ENCODE data around the gene MOGAT2. TPM values are rescaled to one million over a fixed set of nuclear protein-coding genes. Genes with fewer than 3 reads are reported as not detected.

The MOGAT2 gene

DNA sequence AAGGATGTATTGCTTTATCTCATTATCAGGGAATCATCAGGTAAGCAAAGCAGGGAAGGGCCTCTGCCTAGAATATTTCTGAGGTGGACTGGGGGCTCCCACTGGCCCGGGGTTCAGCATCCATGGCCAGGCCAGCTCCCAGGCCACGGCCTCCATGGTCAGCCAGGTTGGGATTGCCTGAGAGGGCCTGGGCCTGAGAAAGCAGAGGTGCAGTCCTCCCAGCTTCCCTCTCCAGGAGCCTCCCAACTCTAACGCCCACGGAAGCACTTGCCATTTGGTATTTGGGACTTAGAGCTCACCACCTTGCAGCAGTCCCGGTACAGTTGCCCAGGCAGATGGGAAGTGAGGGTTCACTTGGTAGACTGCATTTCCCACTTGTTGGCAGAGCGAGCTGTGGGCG, 63.7 kb downstream of the MOGAT2 start:
- no peak overlapping the region for H2BK15ac ChIP-seq (replicated peaks; ENCODE audit: low read depth)
- H3K4me2 ChIP-seq (ENCODE audit: low read length) = no peak overlapping the region
- H4K5ac ChIP-seq (ENCODE audit: low read length) = no peak overlapping the region
- no peak overlapping the region for H3K4ac ChIP-seq (ENCODE audit: low read depth, low read length)
- H3K23ac ChIP-seq (ENCODE audit: low read length) = no peak overlapping the region
- no peak overlapping the region for H3K56ac ChIP-seq (ENCODE audit: low read length)
- H4K8ac ChIP-seq (ENCODE audit: low read depth, low read length) = no peak overlapping the region
- H3K9ac ChIP-seq (ENCODE audit: low read length) = no peak overlapping the region
- WGBS (ENCODE audit: extremely low coverage, insufficient coverage, low lambda C conversion rate) = no CpG with 5 or more reads among the region's 7 CpGs
- H3K79me1 ChIP-seq (ENCODE audit: low read length) = no peaks in the 10 kb centered on the region
- no peaks in the 10 kb centered on the region for H3K27me3 ChIP-seq (ENCODE audit: insufficient read depth, low read length, poor library complexity)
- H2BK120ac ChIP-seq (ENCODE audit: low read depth, low read length) = no peak overlapping the region
- no peaks in the 10 kb centered on the region for H3K36me3 ChIP-seq (ENCODE audit: control insufficient read depth, insufficient read depth, low read length)
- H3K18ac ChIP-seq (ENCODE audit: low read length) = no peak overlapping the region
- H3K79me2 ChIP-seq (ENCODE audit: control insufficient read depth, insufficient read depth, low read length) = no peaks in the 10 kb centered on the region
- H3K4me1 ChIP-seq (ENCODE audit: control insufficient read depth, low read depth, low read length) = no peaks in the 10 kb centered on the region
- no peak overlapping the region for H2AK5ac ChIP-seq (ENCODE audit: low read length)
- H3K27ac ChIP-seq (ENCODE audit: low read depth, low read length) = no peak overlapping the region
- H2BK5ac ChIP-seq (ENCODE audit: low read length) = no peak overlapping the region
- H3K4me3 ChIP-seq (ENCODE audit: low read length) = no peak overlapping the region
- DNase-seq = no peak

DNA sequence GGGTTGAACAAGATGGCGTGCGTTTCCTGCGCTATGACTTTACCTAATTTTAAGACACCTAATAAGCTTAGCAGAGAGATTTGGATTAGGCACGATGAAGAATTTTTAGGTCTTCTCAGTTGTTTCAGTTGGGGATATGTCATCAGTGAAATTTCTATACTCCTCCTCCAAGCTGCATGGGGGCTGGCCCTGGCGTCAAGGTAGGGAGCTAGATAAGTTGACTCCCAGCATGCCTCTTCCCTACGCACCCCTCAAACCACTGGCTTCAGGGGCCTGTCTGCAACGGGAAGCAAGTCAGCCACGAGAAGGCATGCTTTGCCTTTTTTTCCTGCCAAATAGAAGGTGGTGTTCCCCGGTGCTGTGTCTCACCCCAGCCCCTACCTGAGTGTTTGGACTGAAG, 64.2 kb downstream of the MOGAT2 start:
- no peak overlapping the region for H4K5ac ChIP-seq (ENCODE audit: low read length)
- H3K23ac ChIP-seq (ENCODE audit: low read length) = no peak overlapping the region
- H3K18ac ChIP-seq (ENCODE audit: low read length) = no peak overlapping the region
- no peaks in the 10 kb centered on the region for H3K27me3 ChIP-seq (ENCODE audit: insufficient read depth, low read length, poor library complexity)
- no peaks in the 10 kb centered on the region for H3K79me2 ChIP-seq (ENCODE audit: control insufficient read depth, insufficient read depth, low read length)
- H2BK15ac ChIP-seq (replicated peaks; ENCODE audit: low read depth) = no peak overlapping the region
- no CpG with 5 or more reads among the region's 9 CpGs for WGBS (ENCODE audit: extremely low coverage, insufficient coverage, low lambda C conversion rate)
- H3K79me1 ChIP-seq (ENCODE audit: low read length) = no peaks in the 10 kb centered on the region
- no peaks in the 10 kb centered on the region for H3K4me1 ChIP-seq (ENCODE audit: control insufficient read depth, low read depth, low read length)
- no peaks in the 10 kb centered on the region for H3K36me3 ChIP-seq (ENCODE audit: control insufficient read depth, insufficient read depth, low read length)
- no peak overlapping the region for H3K4ac ChIP-seq (ENCODE audit: low read depth, low read length)
- no peak overlapping the region for H3K27ac ChIP-seq (ENCODE audit: low read depth, low read length)
- no peak overlapping the region for H4K8ac ChIP-seq (ENCODE audit: low read depth, low read length)
- H2AK5ac ChIP-seq (ENCODE audit: low read length) = no peak overlapping the region
- H3K4me3 ChIP-seq (ENCODE audit: low read length) = no peak overlapping the region
- H3K56ac ChIP-seq (ENCODE audit: low read length) = no peak overlapping the region
- H3K4me2 ChIP-seq (ENCODE audit: low read length) = no peak overlapping the region
- DNase-seq = no peak
- no peak overlapping the region for H2BK5ac ChIP-seq (ENCODE audit: low read length)
- no peak overlapping the region for H3K9ac ChIP-seq (ENCODE audit: low read length)
- no peak overlapping the region for H2BK120ac ChIP-seq (ENCODE audit: low read depth, low read length)

Small RNA genes within 50 kb of the gene (small RNA-seq; reads per million reads assigned to genes)
- not detected for gene RN7SL786P (ENCODE audit: insufficient read depth)

Measured in mesendoderm (in vitro differentiated cells).